ENCODE data around the gene INO80. TPM values are rescaled to one million over a fixed set of nuclear protein-coding genes. Genes with fewer than 3 reads are reported as not detected.
A peak's percentile ranks its signal among the peaks of the same experiment; 100 is the strongest.
"Not testable (repeated sequence)": the region's sequence is repeated elsewhere in the genome, so short reads cannot be mapped to it uniquely, and the experiment has no call there.

Gene INO80
- total RNA-seq, 1 donor from 2014 or later = 20.6 TPM

- peak; percentile 59 for ATAC-seq
Measured at GRCh38 chr15:41115161-41115651, 874 bp downstream of the INO80 start.

GRCh38 chr15:41106947-41107346 lies 9.1 kb downstream of the INO80 start:
- no peak for ATAC-seq

- ATAC-seq = no peak
Measured at GRCh38 chr15:41105348-41106334, 10.4 kb downstream of the INO80 start.

GRCh38 chr15:41104234-41104633 lies 11.8 kb downstream of the INO80 start:
- no peak for ATAC-seq

GRCh38 chr15:41102854-41103253 lies 13.2 kb downstream of the INO80 start:
- ATAC-seq = no peak

- ATAC-seq = no peak
Measured at GRCh38 chr15:41096178-41096577, 19.9 kb downstream of the INO80 start.

GRCh38 chr15:41085029-41085428 lies 31.1 kb downstream of the INO80 start:
- no peak for ATAC-seq

- ATAC-seq = no peak
Measured at GRCh38 chr15:41080144-41080543, 35.9 kb downstream of the INO80 start.

- no peak for ATAC-seq
Measured at GRCh38 chr15:41079717-41080116, 36.4 kb downstream of the INO80 start.

GRCh38 chr15:41078879-41079278 lies 37.2 kb downstream of the INO80 start:
- ATAC-seq = not testable (repeated sequence)

- ATAC-seq = no peak
Measured at GRCh38 chr15:41078125-41078524, 38.0 kb downstream of the INO80 start.

GRCh38 chr15:41073028-41073427 lies 43.1 kb downstream of the INO80 start:
- ATAC-seq = no peak

- no peak for ATAC-seq
Measured at GRCh38 chr15:41072013-41072412, 44.1 kb downstream of the INO80 start.

GRCh38 chr15:41066516-41066915 lies 49.6 kb downstream of the INO80 start:
- no peak for ATAC-seq

GRCh38 chr15:41061667-41062066 lies 54.4 kb downstream of the INO80 start:
- no peak for ATAC-seq

GRCh38 chr15:41060505-41060904 lies 55.6 kb downstream of the INO80 start:
- no peak for ATAC-seq

GRCh38 chr15:41056810-41057209 lies 59.3 kb downstream of the INO80 start:
- no peak for ATAC-seq

- no peak for ATAC-seq
Measured at GRCh38 chr15:41055706-41056105, 60.4 kb downstream of the INO80 start.

- no peak for ATAC-seq
Measured at GRCh38 chr15:41051139-41051538, 64.9 kb downstream of the INO80 start.

GRCh38 chr15:41048852-41049251 lies 67.2 kb downstream of the INO80 start:
- no peak for ATAC-seq

- no peak for ATAC-seq
Measured at GRCh38 chr15:41048397-41048796, 67.7 kb downstream of the INO80 start.

- no peak for ATAC-seq
Measured at GRCh38 chr15:41047474-41047873, 68.6 kb downstream of the INO80 start.

GRCh38 chr15:41043276-41043951 lies 72.7 kb downstream of the INO80 start:
- ATAC-seq = no peak

GRCh38 chr15:41042851-41043250 lies 73.2 kb downstream of the INO80 start:
- ATAC-seq = no peak

All from esophagus mucosa (tissue), 1 donor.